ENCODE measurements around the gene RBM47. TPM values are rescaled to one million over a fixed set of nuclear protein-coding genes. Genes with fewer than 3 reads are reported as not detected.

RBM47 gene
- total and polyA plus RNA-seq, 2 donors (not counting 1 experiment from before 2014, with no cell fraction given): 5.6 to 12.9 TPM

DNA sequence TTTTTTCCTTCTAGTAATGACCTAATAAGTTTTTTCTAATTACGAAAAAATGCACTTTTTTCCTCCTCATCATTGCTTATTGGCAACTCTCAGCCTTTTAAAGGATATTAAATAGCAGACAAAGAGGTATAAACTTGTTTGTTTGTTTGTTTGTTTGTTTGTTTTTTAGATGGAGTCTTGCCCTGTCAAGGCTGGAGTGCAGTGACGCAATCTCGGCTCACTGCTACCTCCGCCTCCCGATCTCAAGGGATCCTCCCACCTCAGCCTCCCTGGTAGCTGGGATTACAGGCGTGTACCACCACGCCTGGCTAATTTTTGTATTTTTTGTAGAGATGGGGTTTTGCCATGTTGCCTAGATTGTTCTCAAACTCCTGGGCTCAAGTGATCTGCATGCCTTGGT lies 6.0 kb downstream of the RBM47 start:
- ATAC-seq (ENCODE audit: low read depth) (no peak), DNase-seq (no peak)
- H2AFZ ChIP-seq (ENCODE audit: insufficient read depth, low read depth, low read length, poor library complexity, severe bottlenecking): no peak overlapping the region
- H3K4me3 ChIP-seq (ENCODE audit: control extremely low read depth in 1 of 5, extremely low read depth in 1 of 5, insufficient read depth in 1 of 5, low read depth in 2 of 5, low read length in 4 of 5): no peak overlapping the region
- Mint-ChIP-seq H3K4me3 (no peak overlapping the region), H3K9me3 (ENCODE audit: insufficient read depth) (no peaks in the 10 kb centered on the region), H3K27me3 (peaks cover 4% of the 10 kb centered on the region), H3K27ac (no peak overlapping the region), H3K4me1 (peaks cover 18% of the 10 kb centered on the region)
- WGBS (ENCODE audit: insufficient coverage): 94% methylated on average over 2 of the region's 7 CpGs
- H3K4me2 ChIP-seq (replicated peaks; ENCODE audit: low read depth, low read length, poor library complexity, severe bottlenecking): no peak overlapping the region
- H3K27me3 ChIP-seq (replicated peaks in 1 of 4; ENCODE audit: control extremely low read depth in 1 of 4, control insufficient read depth in 3 of 4, insufficient read depth in 4 of 4, low read length in 3 of 4): no peaks in the 10 kb centered on the region
- ChIA-PET POLR2A (no interaction called here), CTCF (no interaction called here)
- H3K36me3 ChIP-seq (replicated peaks in 1 of 2; ENCODE audit: control extremely low read depth in 1 of 2, control insufficient read depth in 1 of 2, extremely low read depth in 1 of 2, insufficient read depth in 2 of 2, low read length in 1 of 2): no peaks in the 10 kb centered on the region
- intact Hi-C loops (cut with micrococcal nuclease): loop anchor here (5.0 to 10.0 kb wide), 4 partner anchors 46 to 569 kb away; partner anchors contain the start of gene N4BP2
- peaks cover 0 to 4% (median 0%) of the 10 kb centered on the region in 3 donors for H3K9me3 ChIP-seq (ENCODE audit: control extremely low read depth in 1 of 3, control insufficient read depth in 2 of 3, insufficient read depth in 1 of 3, low read length in 2 of 3)
- no peak overlapping the region for H3K9ac ChIP-seq (ENCODE audit: low read length)
- H4K20me1 ChIP-seq (ENCODE audit: control insufficient read depth, insufficient read depth, low read length, poor library complexity, severe bottlenecking): no peaks in the 10 kb centered on the region
- no peak for TF ChIP-seq EZH2 (IDR thresholded peaks at IDR 0.05; ENCODE audit: borderline replicate concordance, insufficient read depth, low read depth, low read length, poor library complexity, severe bottlenecking)
- TF ChIP-seq, protein P1, sequence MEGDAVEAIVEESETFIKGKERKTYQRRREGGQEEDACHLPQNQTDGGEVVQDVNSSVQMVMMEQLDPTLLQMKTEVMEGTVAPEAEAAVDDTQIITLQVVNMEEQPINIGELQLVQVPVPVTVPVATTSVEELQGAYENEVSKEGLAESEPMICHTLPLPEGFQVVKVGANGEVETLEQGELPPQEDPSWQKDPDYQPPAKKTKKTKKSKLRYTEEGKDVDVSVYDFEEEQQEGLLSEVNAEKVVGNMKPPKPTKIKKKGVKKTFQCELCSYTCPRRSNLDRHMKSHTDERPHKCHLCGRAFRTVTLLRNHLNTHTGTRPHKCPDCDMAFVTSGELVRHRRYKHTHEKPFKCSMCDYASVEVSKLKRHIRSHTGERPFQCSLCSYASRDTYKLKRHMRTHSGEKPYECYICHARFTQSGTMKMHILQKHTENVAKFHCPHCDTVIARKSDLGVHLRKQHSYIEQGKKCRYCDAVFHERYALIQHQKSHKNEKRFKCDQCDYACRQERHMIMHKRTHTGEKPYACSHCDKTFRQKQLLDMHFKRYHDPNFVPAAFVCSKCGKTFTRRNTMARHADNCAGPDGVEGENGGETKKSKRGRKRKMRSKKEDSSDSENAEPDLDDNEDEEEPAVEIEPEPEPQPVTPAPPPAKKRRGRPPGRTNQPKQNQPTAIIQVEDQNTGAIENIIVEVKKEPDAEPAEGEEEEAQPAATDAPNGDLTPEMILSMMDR (IDR thresholded peaks at IDR 0.05): no peak
- peaks cover 12 to 17% of the 10 kb centered on the region in 2 donors for H3K4me1 ChIP-seq (ENCODE audit: control insufficient read depth in 2 of 2, insufficient read depth in 2 of 2, low read length in 2 of 2)
- no peaks in the 10 kb centered on the region for H3K79me2 ChIP-seq (ENCODE audit: control insufficient read depth, insufficient read depth, low read length)
- no peak overlapping the region for H3K27ac ChIP-seq (ENCODE audit: low read length in 2 of 2)

DNA sequence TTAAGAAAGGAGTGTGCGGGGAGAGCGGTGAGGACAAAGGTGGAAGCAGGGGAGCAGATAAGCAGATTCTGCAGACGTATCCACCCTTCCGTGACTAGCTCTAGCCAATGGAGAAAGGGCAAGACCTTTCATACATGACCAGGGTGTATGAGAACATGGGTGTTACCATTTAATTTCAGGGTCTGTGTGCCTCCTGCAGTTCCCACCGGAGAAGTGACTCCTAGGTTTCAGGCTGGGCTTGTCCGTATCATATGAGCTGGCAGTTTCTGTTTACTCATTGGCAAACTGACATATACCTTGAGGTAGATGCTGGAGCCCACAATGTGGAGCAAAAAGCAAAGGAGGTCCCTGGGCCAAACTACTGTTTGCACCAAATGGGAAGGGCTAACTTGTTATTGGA lies 6.8 kb downstream of the RBM47 start:
- POLR2A ChIA-PET: no interaction called here
- H3K9me3 ChIP-seq (ENCODE audit: control extremely low read depth in 1 of 3, control insufficient read depth in 2 of 3, insufficient read depth in 1 of 3, low read length in 2 of 3): peaks cover 0 to 4% (median 0%) of the 10 kb centered on the region in 3 donors
- CTCF ChIA-PET: no interaction called here
- H3K4me3 ChIP-seq (ENCODE audit: control extremely low read depth in 1 of 5, extremely low read depth in 1 of 5, insufficient read depth in 1 of 5, low read depth in 2 of 5, low read length in 4 of 5): no peak overlapping the region
- no peaks in the 10 kb centered on the region for H3K27me3 ChIP-seq (replicated peaks in 1 of 4; ENCODE audit: control extremely low read depth in 1 of 4, control insufficient read depth in 3 of 4, insufficient read depth in 4 of 4, low read length in 3 of 4)
- H3K4me1 ChIP-seq (ENCODE audit: control insufficient read depth in 2 of 2, insufficient read depth in 2 of 2, low read length in 2 of 2): peaks cover 12 to 17% of the 10 kb centered on the region in 2 donors
- intact Hi-C loops (cut with micrococcal nuclease): loop anchor here (5.0 to 10.0 kb wide), 4 partner anchors 46 to 568 kb away; partner anchors contain the start of gene N4BP2
- H3K4me2 ChIP-seq (replicated peaks; ENCODE audit: low read depth, low read length, poor library complexity, severe bottlenecking): no peak overlapping the region
- H3K27ac Mint-ChIP-seq: no peak overlapping the region
- no peaks in the 10 kb centered on the region for H3K36me3 ChIP-seq (replicated peaks in 1 of 2; ENCODE audit: control extremely low read depth in 1 of 2, control insufficient read depth in 1 of 2, extremely low read depth in 1 of 2, insufficient read depth in 2 of 2, low read length in 1 of 2)
- DNase-seq (no peak), ATAC-seq (ENCODE audit: low read depth) (no peak)
- no peaks in the 10 kb centered on the region for H3K79me2 ChIP-seq (ENCODE audit: control insufficient read depth, insufficient read depth, low read length)
- no peaks in the 10 kb centered on the region for H4K20me1 ChIP-seq (ENCODE audit: control insufficient read depth, insufficient read depth, low read length, poor library complexity, severe bottlenecking)
- no peak overlapping the region for H2AFZ ChIP-seq (ENCODE audit: insufficient read depth, low read depth, low read length, poor library complexity, severe bottlenecking)
- no peak overlapping the region for H3K27ac ChIP-seq (ENCODE audit: low read length in 2 of 2)
- TF ChIP-seq, protein P1 (IDR thresholded peaks at IDR 0.05): no peak
- TF ChIP-seq EZH2 (IDR thresholded peaks at IDR 0.05; ENCODE audit: borderline replicate concordance, insufficient read depth, low read depth, low read length, poor library complexity, severe bottlenecking): no peak
- H3K4me3 Mint-ChIP-seq: no peak overlapping the region
- no peaks in the 10 kb centered on the region for H3K9me3 Mint-ChIP-seq (ENCODE audit: insufficient read depth)
- peaks cover 4% of the 10 kb centered on the region for H3K27me3 Mint-ChIP-seq
- peaks cover 14% of the 10 kb centered on the region for H3K4me1 Mint-ChIP-seq
- no peak overlapping the region for H3K9ac ChIP-seq (ENCODE audit: low read length)
- WGBS (ENCODE audit: insufficient coverage): 98% methylated on average over 5 of the region's 6 CpGs

Data from B cell (primary cell).